Panc1 (cell line): Measurements from ENCODE around the gene SLC2A1.

Source experiments
- CTCF ChIP-seq: fragments of 450-650 bp; IDR thresholded peaks from 2 replicates; pipeline ENCODE4 v1.5.1; 2017; ENCODE audit warnings: mild to moderate bottlenecking
- POLR2AphosphoS5 ChIP-seq: IDR thresholded peaks from 2 replicates; pipeline ENCODE4 v1.6.1; 2012; ENCODE audit warnings: mild to moderate bottlenecking, low read depth, low read length, moderate library complexity
- TCF7L2 ChIP-seq: IDR thresholded peaks from 2 replicates; pipeline ENCODE4 v1.6.1; 2011; ENCODE audit warnings: mild to moderate bottlenecking, low read depth, low read length, inconsistent platforms
- TF ChIP-seq, protein P1 (sequence below), 2 experiments: IDR thresholded peaks; 2 replicates each; pipeline ENCODE4 v1.6.1; 2011 to 2012; ENCODE audit warnings: low read depth in 2 of 2, control low read depth in 1 of 2, low read length in 1 of 2, mild to moderate bottlenecking in 1 of 2, moderate library complexity in 1 of 2; ENCODE audit not compliant: insufficient read depth in 1 of 2

GRCh38 chr1:42947117-42947516 lies 11.6 kb downstream of the SLC2A1 start:
- TF ChIP-seq CTCF (no peak), TCF7L2 (no peak), POLR2AphosphoS5 (no peak)
- TF ChIP-seq, protein P1, sequence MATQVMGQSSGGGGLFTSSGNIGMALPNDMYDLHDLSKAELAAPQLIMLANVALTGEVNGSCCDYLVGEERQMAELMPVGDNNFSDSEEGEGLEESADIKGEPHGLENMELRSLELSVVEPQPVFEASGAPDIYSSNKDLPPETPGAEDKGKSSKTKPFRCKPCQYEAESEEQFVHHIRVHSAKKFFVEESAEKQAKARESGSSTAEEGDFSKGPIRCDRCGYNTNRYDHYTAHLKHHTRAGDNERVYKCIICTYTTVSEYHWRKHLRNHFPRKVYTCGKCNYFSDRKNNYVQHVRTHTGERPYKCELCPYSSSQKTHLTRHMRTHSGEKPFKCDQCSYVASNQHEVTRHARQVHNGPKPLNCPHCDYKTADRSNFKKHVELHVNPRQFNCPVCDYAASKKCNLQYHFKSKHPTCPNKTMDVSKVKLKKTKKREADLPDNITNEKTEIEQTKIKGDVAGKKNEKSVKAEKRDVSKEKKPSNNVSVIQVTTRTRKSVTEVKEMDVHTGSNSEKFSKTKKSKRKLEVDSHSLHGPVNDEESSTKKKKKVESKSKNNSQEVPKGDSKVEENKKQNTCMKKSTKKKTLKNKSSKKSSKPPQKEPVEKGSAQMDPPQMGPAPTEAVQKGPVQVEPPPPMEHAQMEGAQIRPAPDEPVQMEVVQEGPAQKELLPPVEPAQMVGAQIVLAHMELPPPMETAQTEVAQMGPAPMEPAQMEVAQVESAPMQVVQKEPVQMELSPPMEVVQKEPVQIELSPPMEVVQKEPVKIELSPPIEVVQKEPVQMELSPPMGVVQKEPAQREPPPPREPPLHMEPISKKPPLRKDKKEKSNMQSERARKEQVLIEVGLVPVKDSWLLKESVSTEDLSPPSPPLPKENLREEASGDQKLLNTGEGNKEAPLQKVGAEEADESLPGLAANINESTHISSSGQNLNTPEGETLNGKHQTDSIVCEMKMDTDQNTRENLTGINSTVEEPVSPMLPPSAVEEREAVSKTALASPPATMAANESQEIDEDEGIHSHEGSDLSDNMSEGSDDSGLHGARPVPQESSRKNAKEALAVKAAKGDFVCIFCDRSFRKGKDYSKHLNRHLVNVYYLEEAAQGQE (IDR thresholded peaks at IDR 0.05; ENCODE audit: insufficient read depth in 1 of 2, low read depth in 2 of 2, low read length in 1 of 2): no peak
